H1 (cell line): ENCODE measurements around the gene VSIG10L. TPM values are rescaled to one million over a fixed set of nuclear protein-coding genes. Genes with fewer than 3 reads are reported as not detected.

Experiments used
- CTCF ChIP-seq, 3 experiments: IDR thresholded peaks; 1 replicate in 2 of 3; 2 replicates in 1 of 3; pipeline versions ENCODE4 v1.5.1 to v1.6.1; 2011; ENCODE audit warnings: low read length in 3 of 3, mild to moderate bottlenecking in 3 of 3, inconsistent platforms in 2 of 3, low read depth in 1 of 3, moderate library complexity in 1 of 3; ENCODE audit not compliant: insufficient read depth in 1 of 3; ENCODE audit errors: control extremely low read depth in 1 of 3
- E2F6 ChIP-seq: IDR thresholded peaks from 2 replicates; pipeline ENCODE4 v1.6.1; 2012; ENCODE audit warnings: inconsistent platforms
- FOSL1 ChIP-seq: IDR thresholded peaks from 2 replicates; pipeline ENCODE4 v1.6.1; 2011; ENCODE audit warnings: mild to moderate bottlenecking, low read depth, low read length, moderate library complexity; ENCODE audit not compliant: insufficient read depth
- MAFK ChIP-seq: IDR thresholded peaks from 2 replicates; pipeline ENCODE4 v1.6.1; 2012; ENCODE audit warnings: low read depth, mild to moderate bottlenecking, improper control_type of control experiment, low read length
- POLR2A ChIP-seq, 2 experiments: IDR thresholded peaks; 1 replicate in 1 of 2; 2 replicates in 1 of 2; pipeline ENCODE4 v1.6.1; 2011; ENCODE audit warnings: low read depth in 2 of 2, low read length in 2 of 2, mild to moderate bottlenecking in 2 of 2; ENCODE audit errors: control extremely low read depth in 1 of 2
- RNF2 ChIP-seq: fragments of 200-900, 300-1000 bp; sonication (generic); IDR thresholded peaks from 2 replicates; pipeline ENCODE4 v1.7.1; 2016; ENCODE audit warnings: borderline replicate concordance, low read depth, mild to moderate bottlenecking, antibody characterized with exemption, low read length; ENCODE audit not compliant: poor library complexity, severe bottlenecking; ENCODE audit errors: missing control alignments
- polyA plus RNA-seq, 7 experiments: library from polyadenylated mRNA; depleted of rRNA in 3 of 7; stranded (reverse) in 5 of 7; unstranded in 2 of 7; fragments of >200 nt in 5 of 7; fragments of 200-250 nt in 2 of 7; gene quantifications; 1 replicate in 5 of 7; 2 replicates in 1 of 7; 4 replicates in 1 of 7; pipeline versions ENCODE4 v1.2.1 to v1.2.3, GENCODE V29; 2011 to 2013; ENCODE audit warnings: missing spikeins in 2 of 7, mixed read lengths in 2 of 7
- total RNA-seq: library from RNA; stranded (reverse); fragmentation: NEBNext Ultra II Directional; extraction: Animal tissue kit (Norgen Biotek cat#: 25700); gene quantifications from 2 replicates; pipeline ENCODE4 v1.2.1, GENCODE V29; 2021

Gene VSIG10L
- total and polyA plus RNA-seq, 2 of the 8 experiments (the other 6 are each of a cell fraction or from before 2014, with no cell fraction given): 10.3 to 10.4 TPM

- no peak for TF ChIP-seq FOSL1
- TF ChIP-seq RNF2: no peak
- TF ChIP-seq E2F6: no peak
- TF ChIP-seq MAFK: no peak
- TF ChIP-seq CTCF (IDR thresholded peaks at IDR 0.05; ENCODE audit: control extremely low read depth in 1 of 3, insufficient read depth in 1 of 3, low read depth in 1 of 3, low read length in 3 of 3): no peak
- no peak for TF ChIP-seq POLR2A (IDR thresholded peaks at IDR 0.05; ENCODE audit: control extremely low read depth in 1 of 2, low read depth in 2 of 2, low read length in 2 of 2)
Measured at GRCh38 chr19:51354103-51354741, 12.3 kb upstream of the VSIG10L start (continued).
